Thymus (tissue), 11 donors: ENCODE data around the gene FXN. TPM values are rescaled to one million over a fixed set of nuclear protein-coding genes. Genes with fewer than 3 reads are reported as not detected.

Source experiments
- DNase-seq, 9 donors: peaks; one replicate each; pipeline ENCODE4 v3.0.0-alpha.2; 2013; ENCODE audit warnings: low spot score in 9 of 9, low read depth in 6 of 9, missing footprints in 1 of 9
- H3K27ac ChIP-seq, 2 donors: one replicate each; pipeline ENCODE4 v1.5.1; 2013; ENCODE audit warnings: control low read depth in 1 of 2, low read depth in 1 of 2, low read length in 1 of 2, mild to moderate bottlenecking in 1 of 2, moderate library complexity in 1 of 2
- H3K27me3 ChIP-seq, 2 donors: one replicate each; pipeline ENCODE4 v1.5.1; 2013; ENCODE audit warnings: low read length in 1 of 2; ENCODE audit not compliant: control insufficient read depth in 2 of 2, insufficient read depth in 1 of 2
- H3K36me3 ChIP-seq, 2 donors: one replicate each; pipeline ENCODE4 v1.5.1; 2013; ENCODE audit warnings: low read length in 1 of 2, mild to moderate bottlenecking in 1 of 2, moderate library complexity in 1 of 2; ENCODE audit not compliant: control insufficient read depth in 2 of 2, insufficient read depth in 2 of 2
- H3K4me1 ChIP-seq, 2 donors: one replicate each; pipeline ENCODE4 v1.5.1; 2013; ENCODE audit warnings: low read length in 2 of 2; ENCODE audit not compliant: control insufficient read depth in 2 of 2, insufficient read depth in 2 of 2
- H3K4me3 ChIP-seq, 2 donors: one replicate each; pipeline ENCODE4 v1.5.1; 2013; ENCODE audit warnings: low read length in 2 of 2, control low read depth in 1 of 2, mild to moderate bottlenecking in 1 of 2
- H3K9me3 ChIP-seq, 2 donors: one replicate each; pipeline ENCODE4 v1.5.1; 2013; ENCODE audit warnings: low read length in 1 of 2, mild to moderate bottlenecking in 1 of 2; ENCODE audit not compliant: control insufficient read depth in 2 of 2, insufficient read depth in 1 of 2
- WGBS: extraction: QIAGEN DNeasy Blood & Tissue Kit; methylation state at CpG from one replicate; pipeline ENCODE4 v1.1.7; 2013; 5-methylcytosine and 5-hydroxymethylcytosine counted together
- polyA plus RNA-seq: library from polyadenylated mRNA; stranded (reverse); fragments of 200-250 nt; gene quantifications from one replicate; pipeline ENCODE4 v1.2.3, GENCODE V29; 2013
- total RNA-seq: library from RNA; stranded (reverse); fragments of 120-200 nt; gene quantifications from one replicate; pipeline ENCODE4 v1.2.4, GENCODE V29; 2013
- donor health status: healthy.

Gene FXN
- total and polyA plus RNA-seq, 2 donors, result 3.2 to 7.7 TPM

DNA sequence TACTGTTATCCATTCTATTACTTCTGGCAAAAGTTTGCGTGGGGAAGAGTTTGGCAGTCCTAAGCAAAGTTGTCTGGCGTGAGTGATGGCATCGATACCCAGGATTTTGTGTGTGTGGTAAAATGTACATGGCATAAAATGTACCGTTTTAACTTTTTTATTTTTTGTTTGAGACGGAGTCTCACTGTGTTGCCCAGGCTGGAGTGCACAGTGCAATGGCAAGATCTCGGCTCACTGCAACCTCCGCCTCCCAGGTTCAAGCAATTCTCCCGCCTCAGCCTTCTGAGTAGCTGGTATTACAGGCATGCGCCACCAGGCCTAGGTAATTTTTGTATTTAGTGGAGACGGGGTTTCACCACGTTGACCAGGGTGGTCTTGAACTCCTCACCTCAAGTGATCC lies 83.1 kb downstream of the FXN start:
- Histone ChIP-seq H3K36me3 (no peaks in the 10 kb centered on the region), H3K9me3 (no peaks in the 10 kb centered on the region), H3K4me3 (no peak overlapping the region), H3K4me1 (peaks cover 5 to 22% of the 10 kb centered on the region in 2 donors), H3K27ac (no peak overlapping the region), H3K27me3 (peaks cover 0 to 14% of the 10 kb centered on the region in 2 donors)
- WGBS, result 94% methylated on average over 11 of the region's 11 CpGs
- DNase-seq, result no peak

GRCh38 chr9:69120380-69121154 lies 85.0 kb downstream of the FXN start:
- Histone ChIP-seq H3K36me3 (no peaks in the 10 kb centered on the region), H3K27ac (peak overlapping the region in 1 of 2 donors; percentile 68), H3K27me3 (peaks cover 0 to 14% of the 10 kb centered on the region in 2 donors), H3K9me3 (no peaks in the 10 kb centered on the region), H3K4me1 (peaks cover 5 to 22% of the 10 kb centered on the region in 2 donors), H3K4me3 (peak overlapping the region; percentile 49 to 58)
- peak in 5 of 9 donors; percentile 8 to 45 (median 17) for DNase-seq
- WGBS, result 35% methylated on average over 27 of the region's 27 CpGs

DNA sequence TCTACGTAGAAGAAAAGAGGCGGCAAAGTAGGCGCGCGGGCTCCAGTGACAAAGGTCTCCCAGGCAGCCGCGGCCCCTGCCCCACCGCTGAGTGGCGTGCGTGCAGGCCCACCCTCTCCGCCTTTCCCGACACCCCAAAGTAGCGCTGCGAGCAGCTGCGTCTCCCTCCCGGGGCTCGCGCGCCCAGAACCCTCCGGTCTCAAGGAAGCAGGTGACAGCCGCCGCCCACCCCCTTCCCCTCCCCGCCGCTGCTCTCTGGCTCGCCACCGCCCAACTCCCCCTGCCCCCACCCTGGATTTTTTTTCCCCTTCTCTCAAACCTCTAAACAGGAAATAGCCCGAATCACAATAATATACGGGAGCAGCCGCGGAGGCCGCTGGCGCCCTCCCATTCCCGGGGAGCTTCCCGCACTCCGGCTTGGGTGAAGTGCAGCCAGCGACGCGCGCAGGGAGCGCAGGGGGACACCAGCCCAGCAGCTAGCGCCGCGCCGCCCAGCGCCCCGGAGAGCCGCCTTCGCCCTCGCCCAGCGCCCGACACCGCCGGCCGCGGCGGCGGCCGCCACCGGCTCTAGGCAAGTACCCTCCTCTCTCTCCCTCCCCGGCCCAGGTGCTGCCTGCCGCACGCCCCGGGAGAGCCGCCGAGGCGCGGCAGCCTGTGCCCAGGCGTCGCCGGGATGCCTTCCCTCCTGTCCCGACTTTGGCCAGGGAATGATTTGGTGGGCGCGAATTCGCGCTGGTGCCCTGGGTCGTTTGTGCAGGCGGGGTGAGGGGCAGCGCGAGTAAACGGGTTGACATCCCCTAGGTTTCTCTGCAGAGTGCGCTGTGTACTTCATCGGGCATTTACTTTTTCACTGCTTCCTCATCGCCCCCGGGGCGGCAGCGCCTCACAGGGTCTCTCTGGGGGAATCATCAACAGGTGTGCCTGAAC lies 85.9 kb downstream of the FXN start:
- peak overlapping the region; percentile 49 to 58 for H3K4me3 ChIP-seq
- WGBS, result under 1% methylated on average over 86 of the region's 86 CpGs
- peak; percentile 56 to 78 (median 64) for DNase-seq
- H3K27me3 ChIP-seq, result peaks cover 0 to 14% of the 10 kb centered on the region in 2 donors
- no peaks in the 10 kb centered on the region for H3K9me3 ChIP-seq
- H3K36me3 ChIP-seq, result no peaks in the 10 kb centered on the region
- H3K27ac ChIP-seq, result peak overlapping the region; percentile 74 to 79
- H3K4me1 ChIP-seq, result peaks cover 5 to 22% of the 10 kb centered on the region in 2 donors

- H3K27me3 ChIP-seq, result peaks cover 0 to 14% of the 10 kb centered on the region in 2 donors
- H3K36me3 ChIP-seq, result no peaks in the 10 kb centered on the region
- H3K27ac ChIP-seq, result peak overlapping the region; percentile 74 to 79
- H3K4me3 ChIP-seq, result peak overlapping the region; percentile 49 to 58
- peaks cover 5 to 22% of the 10 kb centered on the region in 2 donors for H3K4me1 ChIP-seq
- peak in 3 of 9 donors; percentile 68 to 87 (median 74) for DNase-seq
- WGBS, result 2% methylated on average over 28 of the region's 28 CpGs
- no peaks in the 10 kb centered on the region for H3K9me3 ChIP-seq
Measured at GRCh38 chr9:69122082-69122548, 86.6 kb downstream of the FXN start.

GRCh38 chr9:69122549-69123141 lies 87.1 kb downstream of the FXN start:
- H3K27me3 ChIP-seq, result peaks cover 0 to 14% of the 10 kb centered on the region in 2 donors
- 69% methylated on average over 16 of the region's 16 CpGs for WGBS
- H3K4me3 ChIP-seq, result peak overlapping the region; percentile 49 to 58
- no peaks in the 10 kb centered on the region for H3K9me3 ChIP-seq
- H3K27ac ChIP-seq, result peak overlapping the region; percentile 74 to 79
- DNase-seq, result peak in 3 of 9 donors; percentile 8 to 37 (median 8)
- H3K36me3 ChIP-seq, result no peaks in the 10 kb centered on the region
- peaks cover 5 to 22% of the 10 kb centered on the region in 2 donors for H3K4me1 ChIP-seq

- H3K36me3 ChIP-seq, result no peaks in the 10 kb centered on the region
- DNase-seq, result no peak
- H3K27me3 ChIP-seq, result no peaks in the 10 kb centered on the region
- 89% methylated on average over 16 of the region's 16 CpGs for WGBS
- H3K4me1 ChIP-seq, result no peaks in the 10 kb centered on the region
- no peak overlapping the region for H3K4me3 ChIP-seq
- H3K9me3 ChIP-seq, result no peaks in the 10 kb centered on the region
- H3K27ac ChIP-seq, result peak overlapping the region in 1 of 2 donors; percentile 6
Measured at GRCh38 chr9:69130456-69131441, 95.2 kb downstream of the FXN start.

DNA sequence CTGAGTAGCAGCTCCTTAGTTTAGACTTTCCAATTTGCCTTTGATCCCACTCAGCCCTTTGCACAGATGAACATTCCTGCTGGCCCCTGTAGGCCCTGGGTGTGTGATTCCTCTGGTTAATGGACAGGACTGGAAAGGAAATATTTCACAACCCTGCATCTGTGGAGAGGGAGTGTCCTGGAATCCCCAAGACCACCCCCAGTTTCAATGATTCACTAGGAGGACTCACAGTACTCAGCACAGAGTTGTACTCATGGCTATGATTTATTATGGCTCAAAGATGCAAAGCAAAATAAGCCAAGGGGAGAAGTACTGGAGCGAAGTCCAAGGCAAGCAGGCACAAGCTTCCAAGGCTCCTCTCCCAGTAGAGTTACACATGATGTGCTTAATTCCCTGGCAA lies 96.1 kb downstream of the FXN start:
- Histone ChIP-seq H3K27me3 (no peaks in the 10 kb centered on the region), H3K27ac (peak overlapping the region; percentile 8 to 26), H3K36me3 (no peaks in the 10 kb centered on the region), H3K4me1 (no peaks in the 10 kb centered on the region), H3K9me3 (no peaks in the 10 kb centered on the region), H3K4me3 (no peak overlapping the region)
- WGBS, result 89% methylated on average over 1 of the region's 1 CpG
- DNase-seq, result peak in 1 of 9 donors; percentile 13

GRCh38 chr9:69132361-69132760 lies 96.8 kb downstream of the FXN start:
- no peaks in the 10 kb centered on the region for H3K27me3 ChIP-seq
- no peaks in the 10 kb centered on the region for H3K4me1 ChIP-seq
- H3K9me3 ChIP-seq, result no peaks in the 10 kb centered on the region
- H3K27ac ChIP-seq, result peak overlapping the region in 1 of 2 donors; percentile 6
- H3K36me3 ChIP-seq, result no peaks in the 10 kb centered on the region
- no peak for DNase-seq
- no peak overlapping the region for H3K4me3 ChIP-seq
- WGBS, result 97% methylated on average over 4 of the region's 4 CpGs
